ENCODE measurements around the gene GLG1.
"Not testable (repeated sequence)": the region's sequence is repeated elsewhere in the genome, so short reads cannot be mapped to it uniquely, and the experiment has no call there.

GLG1 gene

DNA sequence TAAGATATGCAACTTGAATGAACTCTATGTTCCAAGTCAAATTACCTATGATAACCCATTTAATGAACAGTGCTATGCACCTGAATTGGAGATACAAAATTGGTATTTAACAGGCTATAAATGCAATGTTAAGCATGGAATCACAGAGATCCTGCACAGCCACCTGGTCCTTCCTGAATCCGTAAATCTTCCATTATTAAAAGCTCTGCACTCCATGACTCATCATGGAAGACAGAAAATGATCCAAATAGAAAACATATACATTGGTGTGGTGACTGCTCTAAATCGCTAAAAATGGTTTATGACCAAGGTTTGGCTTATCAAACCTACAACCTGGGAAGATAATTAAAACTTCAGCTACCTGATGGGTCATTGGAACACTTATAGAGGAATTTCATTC, 45.3 kb downstream of the GLG1 start:
- H3K9me3 ChIP-seq (ENCODE audit: low read length), result peaks cover 2% of the 10 kb centered on the region
- H3K4me3 ChIP-seq (ENCODE audit: low read length), result no peak overlapping the region
- H3K36me3 ChIP-seq (ENCODE audit: insufficient read depth, low read length), result peaks cover 4% of the 10 kb centered on the region
- H3K4me1 ChIP-seq (ENCODE audit: insufficient read depth, low read length), result no peaks in the 10 kb centered on the region
- no peak overlapping the region for H2AFZ ChIP-seq (ENCODE audit: low read depth, low read length)
- no peaks in the 10 kb centered on the region for H3K27me3 ChIP-seq (ENCODE audit: insufficient read depth, low read length)

DNA sequence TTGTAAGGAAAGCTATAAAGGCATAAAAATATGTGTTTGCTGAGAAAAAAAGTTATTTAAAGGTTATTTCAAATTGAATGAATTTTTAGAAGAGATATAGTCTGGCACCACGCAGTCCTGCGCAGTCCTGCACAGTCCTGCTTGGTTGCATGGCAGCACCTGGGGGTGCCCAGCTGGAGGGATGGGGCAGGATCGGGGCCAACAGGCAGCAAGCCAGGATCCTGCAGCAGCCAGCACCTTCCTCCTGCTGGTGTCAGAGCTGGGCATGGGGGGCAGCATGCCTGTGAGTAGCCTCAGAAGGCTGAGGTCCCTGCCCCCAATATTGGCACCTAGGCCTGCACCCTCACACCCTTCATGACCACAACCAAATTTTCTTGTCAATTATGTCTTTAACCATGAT, 46.0 kb downstream of the GLG1 start:
- Histone ChIP-seq H3K4me1 (ENCODE audit: insufficient read depth, low read length) (no peaks in the 10 kb centered on the region), H3K9me3 (ENCODE audit: low read length) (peaks cover 2% of the 10 kb centered on the region), H2AFZ (ENCODE audit: low read depth, low read length) (no peak overlapping the region), H3K4me3 (ENCODE audit: low read length) (no peak overlapping the region), H3K27me3 (ENCODE audit: insufficient read depth, low read length) (no peaks in the 10 kb centered on the region), H3K36me3 (ENCODE audit: insufficient read depth, low read length) (peaks cover 4% of the 10 kb centered on the region)

DNA sequence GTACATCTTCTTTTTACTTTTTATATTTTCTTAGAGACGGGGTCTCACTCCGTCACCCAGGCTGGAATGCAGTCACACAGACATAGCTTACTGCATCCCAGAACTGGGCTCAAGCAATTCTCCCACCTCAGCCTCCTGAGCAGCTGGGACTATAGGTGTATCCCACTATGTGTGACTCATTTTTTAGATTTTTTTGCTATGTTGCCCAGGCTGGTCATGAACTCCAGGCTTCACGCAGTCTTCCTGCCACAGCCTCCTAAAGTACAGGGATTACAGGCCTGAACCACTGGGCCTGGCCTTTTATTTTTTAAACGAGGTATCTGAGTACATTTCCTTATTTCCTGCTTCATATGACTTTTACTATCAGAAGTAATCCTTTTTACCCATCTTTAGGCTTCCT, 48.0 kb downstream of the GLG1 start:
- Histone ChIP-seq H3K27me3 (ENCODE audit: insufficient read depth, low read length) (no peaks in the 10 kb centered on the region), H3K36me3 (ENCODE audit: insufficient read depth, low read length) (peaks cover 4% of the 10 kb centered on the region), H3K4me1 (ENCODE audit: insufficient read depth, low read length) (no peaks in the 10 kb centered on the region), H3K9me3 (ENCODE audit: low read length) (peaks cover 2% of the 10 kb centered on the region), H2AFZ (ENCODE audit: low read depth, low read length) (no peak overlapping the region), H3K4me3 (ENCODE audit: low read length) (no peak overlapping the region)

DNA sequence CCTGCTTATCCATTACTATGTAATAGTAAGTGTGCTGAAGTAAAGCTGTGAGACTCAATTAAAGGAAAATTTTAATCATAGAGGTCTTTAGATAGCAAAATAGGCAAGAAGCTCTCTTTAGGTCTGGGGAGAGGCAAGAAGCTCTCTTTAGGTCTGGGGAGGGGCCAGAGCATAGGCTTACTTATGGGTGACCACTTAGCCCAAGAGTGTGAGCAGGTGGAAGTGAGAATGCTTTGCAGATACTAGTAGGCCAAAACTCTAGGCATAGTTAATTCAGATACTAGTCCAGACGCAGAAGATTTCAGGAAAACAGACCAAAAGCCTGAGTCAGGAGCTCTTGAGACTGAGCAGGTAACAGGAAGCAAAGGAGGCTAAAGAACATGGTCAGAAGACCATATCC, 49.6 kb downstream of the GLG1 start:
- H2AFZ ChIP-seq (ENCODE audit: low read depth, low read length), result no peak overlapping the region
- H3K36me3 ChIP-seq (ENCODE audit: insufficient read depth, low read length), result peaks cover 4% of the 10 kb centered on the region
- H3K9me3 ChIP-seq (ENCODE audit: low read length), result no peaks in the 10 kb centered on the region
- H3K4me1 ChIP-seq (ENCODE audit: insufficient read depth, low read length), result no peaks in the 10 kb centered on the region
- H3K27me3 ChIP-seq (ENCODE audit: insufficient read depth, low read length), result no peaks in the 10 kb centered on the region
- H3K4me3 ChIP-seq (ENCODE audit: low read length), result no peak overlapping the region

DNA sequence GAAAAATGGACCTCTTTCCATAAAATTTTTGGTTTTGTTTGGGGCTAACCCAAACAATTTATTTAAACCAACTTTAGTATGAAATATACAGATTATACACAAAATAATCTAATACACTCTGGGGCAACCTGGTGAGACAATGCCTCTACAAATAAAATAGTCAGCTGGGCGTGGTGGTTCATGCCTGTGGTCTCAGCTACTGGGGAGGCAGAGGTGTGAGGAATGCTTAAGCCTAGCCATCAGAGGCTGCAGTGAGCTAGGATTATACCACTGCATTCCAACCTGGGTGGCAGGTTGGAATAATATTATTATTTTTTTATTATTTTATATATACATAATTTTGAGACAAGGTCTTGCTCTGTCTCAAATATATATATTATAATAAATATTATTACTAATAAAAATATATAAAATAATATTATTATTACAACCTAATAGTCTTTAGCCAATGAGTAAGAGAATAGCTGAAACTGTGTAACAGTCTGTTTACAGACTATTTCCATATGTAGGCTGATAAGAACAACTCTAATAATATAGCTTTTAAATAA, 50.5 kb downstream of the GLG1 start:
- H3K36me3 ChIP-seq (ENCODE audit: insufficient read depth, low read length), result peaks cover 4% of the 10 kb centered on the region
- H2AFZ ChIP-seq (ENCODE audit: low read depth, low read length), result no peak overlapping the region
- H3K4me1 ChIP-seq (ENCODE audit: insufficient read depth, low read length), result no peaks in the 10 kb centered on the region
- H3K9me3 ChIP-seq (ENCODE audit: low read length), result no peaks in the 10 kb centered on the region
- H3K27me3 ChIP-seq (ENCODE audit: insufficient read depth, low read length), result no peaks in the 10 kb centered on the region
- no peak overlapping the region for H3K4me3 ChIP-seq (ENCODE audit: low read length)

DNA sequence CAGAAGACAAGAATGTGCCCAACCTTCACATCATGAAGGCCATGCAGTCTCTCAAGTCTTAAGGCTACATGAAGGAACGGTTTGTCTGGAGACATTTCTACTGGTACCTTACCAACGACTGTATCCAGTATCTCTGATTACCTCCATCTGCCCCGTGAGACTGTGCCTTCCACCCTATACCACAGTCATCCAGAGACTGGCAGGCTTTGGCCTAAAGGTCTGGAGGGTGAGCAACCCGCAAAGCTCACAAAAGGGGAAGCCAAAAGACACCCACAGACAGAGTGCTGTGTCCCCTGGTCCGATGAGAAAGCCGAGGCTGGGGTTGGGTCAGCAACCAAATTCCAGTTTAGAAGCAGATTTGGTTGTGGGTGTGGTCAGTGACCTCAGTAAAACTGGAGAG, 54.6 kb downstream of the GLG1 start:
- not testable (repeated sequence) for H2AFZ ChIP-seq (ENCODE audit: low read depth, low read length); H3K27me3 ChIP-seq (ENCODE audit: insufficient read depth, low read length); H3K4me1 ChIP-seq (ENCODE audit: insufficient read depth, low read length); H3K4me3 ChIP-seq (ENCODE audit: low read length); H3K9me3 ChIP-seq (ENCODE audit: low read length); H3K36me3 ChIP-seq (ENCODE audit: insufficient read depth, low read length)

DNA sequence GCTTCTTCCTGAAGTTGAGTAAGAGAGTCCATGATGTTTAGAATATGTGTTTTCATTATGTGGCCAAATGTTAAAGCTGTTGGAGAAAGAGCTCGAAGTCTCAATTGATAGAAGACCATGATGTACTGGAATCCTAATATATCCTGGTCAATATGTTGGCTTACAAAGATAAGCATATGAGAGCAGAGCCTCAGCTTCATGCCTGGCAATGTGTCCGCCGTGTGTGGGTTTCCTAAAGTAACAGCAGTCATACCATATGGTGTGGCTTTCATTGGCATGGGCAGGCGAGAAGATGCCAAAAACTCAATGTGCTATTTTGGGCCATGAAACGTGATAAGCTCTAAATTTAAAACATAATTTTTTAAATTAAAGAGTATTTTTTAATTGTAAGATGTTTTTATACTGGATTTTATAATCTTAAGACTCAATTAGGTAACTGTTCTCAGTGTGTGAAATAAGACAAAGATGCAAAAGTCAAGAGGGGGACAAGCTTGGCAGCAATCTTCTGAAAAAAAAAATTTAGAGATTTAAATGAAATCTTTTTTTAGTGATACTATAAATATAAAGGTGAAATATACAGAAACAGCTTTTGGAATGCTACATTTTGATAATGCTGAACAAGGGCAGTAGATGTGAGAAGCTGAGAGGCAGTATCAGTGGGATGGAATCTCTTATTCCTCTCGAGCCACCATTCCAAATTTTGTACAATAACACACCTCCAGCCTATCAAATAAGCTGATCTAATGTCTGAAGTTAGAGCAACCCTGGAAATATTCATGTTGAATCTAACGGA, 56.5 kb downstream of the GLG1 start:
- H3K4me3 ChIP-seq (ENCODE audit: low read length); H3K9me3 ChIP-seq (ENCODE audit: low read length); H3K4me1 ChIP-seq (ENCODE audit: insufficient read depth, low read length): not testable (repeated sequence)

DNA sequence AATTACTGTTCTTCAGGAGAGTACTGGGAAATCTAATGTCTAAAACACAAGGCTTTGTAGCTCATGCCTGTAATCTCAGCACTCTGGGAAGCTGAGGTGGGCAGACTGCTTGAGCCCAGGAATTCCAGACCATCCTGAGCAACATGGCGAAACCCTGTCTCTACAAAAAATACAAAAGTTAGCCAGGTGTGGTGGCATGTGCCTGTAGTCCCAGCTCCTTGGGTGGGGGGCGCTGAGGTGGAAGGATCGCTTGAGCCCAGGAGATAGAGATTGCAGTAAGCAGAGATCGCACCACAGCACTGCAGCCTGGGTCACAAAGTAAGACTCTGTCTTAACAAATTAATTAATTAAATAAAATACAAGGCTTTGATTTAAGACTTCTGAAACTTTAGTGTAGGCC, 60.8 kb downstream of the GLG1 start:
- H2AFZ ChIP-seq (ENCODE audit: low read depth, low read length); H3K4me1 ChIP-seq (ENCODE audit: insufficient read depth, low read length); H3K9me3 ChIP-seq (ENCODE audit: low read length); H3K27me3 ChIP-seq (ENCODE audit: insufficient read depth, low read length); H3K36me3 ChIP-seq (ENCODE audit: insufficient read depth, low read length); H3K4me3 ChIP-seq (ENCODE audit: low read length): not testable (repeated sequence)

More for the DNA sequence above, 56.5 kb downstream of the GLG1 start:
- not testable (repeated sequence) for H3K36me3 ChIP-seq (ENCODE audit: insufficient read depth, low read length); H2AFZ ChIP-seq (ENCODE audit: low read depth, low read length); H3K27me3 ChIP-seq (ENCODE audit: insufficient read depth, low read length)

DNA sequence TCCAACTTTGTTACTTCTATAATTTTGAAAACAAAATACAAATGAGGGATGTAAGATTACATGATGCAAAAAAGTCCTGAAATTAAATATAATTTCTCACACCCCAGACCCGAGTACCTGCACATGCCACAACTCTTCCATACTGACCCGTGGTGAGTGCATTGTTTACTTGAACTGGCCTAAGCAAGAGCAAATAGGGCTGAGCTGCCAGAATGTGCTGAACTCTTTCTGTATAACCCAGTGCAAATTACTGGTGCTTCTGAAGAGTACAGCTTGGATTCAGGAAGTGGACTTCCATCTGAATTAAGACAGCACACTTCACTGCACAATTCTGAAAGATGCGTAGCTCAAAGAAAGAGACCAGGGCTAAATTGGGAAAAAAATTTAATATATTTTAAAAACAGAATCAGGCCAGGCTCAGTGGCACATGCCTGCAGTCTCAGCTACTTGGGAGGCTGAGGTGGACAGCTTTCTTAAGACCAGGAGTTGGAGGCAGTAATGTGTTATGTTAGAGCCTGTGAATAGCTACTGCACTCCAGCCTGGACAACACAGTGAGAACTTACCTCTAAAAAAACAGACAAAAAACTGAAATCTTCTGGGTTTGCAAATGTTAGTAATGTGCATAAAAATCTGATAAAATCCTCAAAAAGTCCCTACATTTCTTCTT, 63.9 kb downstream of the GLG1 start:
- not testable (repeated sequence) for H3K36me3 ChIP-seq (ENCODE audit: insufficient read depth, low read length); H3K9me3 ChIP-seq (ENCODE audit: low read length); H2AFZ ChIP-seq (ENCODE audit: low read depth, low read length); H3K27me3 ChIP-seq (ENCODE audit: insufficient read depth, low read length); H3K4me1 ChIP-seq (ENCODE audit: insufficient read depth, low read length); H3K4me3 ChIP-seq (ENCODE audit: low read length)

DNA sequence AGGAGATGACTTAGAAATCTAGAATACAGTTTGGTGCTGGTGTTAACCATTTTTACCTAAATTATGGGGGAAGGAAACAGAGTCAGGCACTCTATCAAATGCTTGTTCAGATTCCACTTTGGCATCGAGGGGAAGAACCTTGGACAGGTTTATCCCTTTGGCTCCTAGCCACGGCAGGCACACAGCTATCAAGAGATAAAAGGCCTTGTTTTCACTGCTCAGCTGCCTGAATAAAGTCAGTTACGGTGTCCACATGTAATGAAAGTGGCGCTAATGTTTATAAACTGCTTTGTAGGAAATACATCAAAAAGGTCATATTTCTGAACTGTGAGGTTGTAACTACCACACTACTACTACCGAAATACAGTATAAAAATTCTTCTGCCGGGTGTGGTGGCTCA, 66.3 kb downstream of the GLG1 start:
- H3K4me1 ChIP-seq (ENCODE audit: insufficient read depth, low read length); H3K36me3 ChIP-seq (ENCODE audit: insufficient read depth, low read length); H3K4me3 ChIP-seq (ENCODE audit: low read length); H2AFZ ChIP-seq (ENCODE audit: low read depth, low read length); H3K9me3 ChIP-seq (ENCODE audit: low read length); H3K27me3 ChIP-seq (ENCODE audit: insufficient read depth, low read length): not testable (repeated sequence)

DNA sequence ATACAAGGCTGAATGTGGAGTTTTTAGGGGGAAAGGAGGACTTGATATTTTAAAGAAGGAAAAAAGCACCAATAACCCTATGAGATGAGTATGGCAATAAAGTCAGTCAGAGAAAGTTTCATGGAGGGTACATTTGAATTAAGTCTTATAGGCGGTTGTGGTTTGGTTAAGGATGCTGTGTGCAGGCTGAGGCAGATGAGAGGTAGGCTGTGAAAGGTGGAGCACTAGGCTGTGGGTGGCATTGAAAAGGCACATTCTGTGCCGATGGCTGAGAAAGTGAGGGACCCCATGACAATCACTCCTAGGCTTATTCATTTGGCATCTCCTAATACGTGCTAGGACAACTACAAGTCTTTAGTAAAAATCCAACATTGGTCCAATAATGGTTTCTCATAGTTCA, 68.1 kb downstream of the GLG1 start:
- H2AFZ ChIP-seq (ENCODE audit: low read depth, low read length); H3K4me1 ChIP-seq (ENCODE audit: insufficient read depth, low read length); H3K27me3 ChIP-seq (ENCODE audit: insufficient read depth, low read length); H3K36me3 ChIP-seq (ENCODE audit: insufficient read depth, low read length); H3K9me3 ChIP-seq (ENCODE audit: low read length); H3K4me3 ChIP-seq (ENCODE audit: low read length): not testable (repeated sequence)

DNA sequence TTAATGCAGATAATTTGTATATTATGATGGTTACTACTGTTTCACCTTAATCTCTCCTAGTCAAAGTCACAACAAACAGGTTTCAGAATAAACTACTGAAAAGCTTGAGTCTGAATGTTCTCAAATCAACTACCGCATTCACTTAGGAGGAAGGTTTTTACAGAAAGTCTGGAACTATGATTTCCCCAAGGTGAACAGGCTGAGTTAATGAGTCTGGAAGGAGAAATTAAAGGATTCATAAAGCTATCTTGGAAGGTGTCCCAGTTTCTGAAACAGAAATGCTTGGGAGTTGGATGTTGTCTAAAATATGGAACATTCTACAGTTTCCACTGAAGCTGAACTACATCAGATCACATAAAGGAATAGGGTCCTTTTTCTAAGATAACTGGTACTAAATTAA, 69.2 kb downstream of the GLG1 start:
- H3K9me3 ChIP-seq (ENCODE audit: low read length); H3K36me3 ChIP-seq (ENCODE audit: insufficient read depth, low read length); H2AFZ ChIP-seq (ENCODE audit: low read depth, low read length); H3K4me3 ChIP-seq (ENCODE audit: low read length); H3K4me1 ChIP-seq (ENCODE audit: insufficient read depth, low read length); H3K27me3 ChIP-seq (ENCODE audit: insufficient read depth, low read length): not testable (repeated sequence)

DNA sequence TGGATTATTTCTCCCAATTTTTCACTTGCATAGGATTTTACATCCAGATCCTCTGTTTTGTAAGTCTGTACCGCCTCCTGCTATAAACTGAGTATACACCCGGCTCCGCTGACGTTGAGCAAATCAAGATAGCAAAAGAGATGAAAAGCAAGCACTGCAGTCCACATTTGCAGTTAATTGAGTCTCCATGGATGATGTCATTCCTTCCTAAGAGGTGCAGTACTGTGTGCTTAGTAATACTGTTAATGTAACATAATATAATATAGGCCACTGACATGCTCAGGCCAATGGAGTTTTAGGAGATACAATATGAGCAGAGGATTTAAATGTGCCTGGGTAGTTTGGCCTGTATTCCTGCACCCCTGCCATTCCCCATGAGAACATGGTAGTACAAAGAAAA, 72.3 kb downstream of the GLG1 start:
- not testable (repeated sequence) for H3K27me3 ChIP-seq (ENCODE audit: insufficient read depth, low read length); H3K4me3 ChIP-seq (ENCODE audit: low read length); H3K36me3 ChIP-seq (ENCODE audit: insufficient read depth, low read length); H3K4me1 ChIP-seq (ENCODE audit: insufficient read depth, low read length); H3K9me3 ChIP-seq (ENCODE audit: low read length); H2AFZ ChIP-seq (ENCODE audit: low read depth, low read length)

DNA sequence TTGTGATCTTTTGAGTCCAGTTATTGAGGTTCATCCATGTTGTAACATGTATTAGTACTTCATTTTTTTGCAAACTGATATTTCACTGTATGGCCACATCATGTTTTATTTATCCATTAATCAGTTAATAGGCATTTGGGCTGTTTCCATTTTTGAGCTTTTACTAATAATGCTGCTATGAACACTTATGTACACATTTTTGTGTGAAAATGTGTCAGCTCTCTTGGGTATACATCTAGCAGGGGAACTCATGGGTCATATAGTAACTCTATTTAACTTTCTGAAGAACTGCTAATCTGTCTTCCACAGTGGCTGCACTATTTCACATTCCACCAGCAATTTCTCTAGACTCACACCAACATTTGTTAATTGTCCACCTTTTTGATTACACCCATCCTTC, 82.0 kb downstream of the GLG1 start:
- no peaks in the 10 kb centered on the region for H3K4me1 ChIP-seq (ENCODE audit: insufficient read depth, low read length)
- no peaks in the 10 kb centered on the region for H3K27me3 ChIP-seq (ENCODE audit: insufficient read depth, low read length)
- peaks cover 4% of the 10 kb centered on the region for H3K9me3 ChIP-seq (ENCODE audit: low read length)
- H2AFZ ChIP-seq (ENCODE audit: low read depth, low read length), result no peak overlapping the region
- no peak overlapping the region for H3K4me3 ChIP-seq (ENCODE audit: low read length)
- peaks cover 10% of the 10 kb centered on the region for H3K36me3 ChIP-seq (ENCODE audit: insufficient read depth, low read length)

Measured in neuron (in vitro differentiated cells).